ENCODE results near the gene BRPF1.

The BRPF1 gene

GRCh38 chr3:9791790-9792404 is 60.4 kb downstream of the BRPF1 start:
- no peak for DNase-seq

GRCh38 chr3:9792405-9793160 is 61.0 kb downstream of the BRPF1 start, which contains the start of the genes ARPC4 and TADA3:
ARPC4 (plus strand) TSS chr3:9793082; CDS start chr3:9793122, 40 bp downstream.
TADA3 (minus strand) TSS chr3:9792473; CDS start chr3:9791466, 1,007 bp downstream.
- peak; percentile 98 for DNase-seq

GRCh38 chr3:9793161-9793781 is 61.7 kb downstream of the BRPF1 start:
- DNase-seq, result peak; percentile 33

- DNase-seq, result no peak
Measured at GRCh38 chr3:9794400-9794799, 62.9 kb downstream of the BRPF1 start.

- DNase-seq, result no peak
Measured at GRCh38 chr3:9795207-9795606, 63.7 kb downstream of the BRPF1 start.

GRCh38 chr3:9797196-9797945 is 65.8 kb downstream of the BRPF1 start:
- no peak for DNase-seq
